OCI-LY7 (cell line): Measurements from ENCODE around the gene APOL3. TPM values are rescaled to one million over a fixed set of nuclear protein-coding genes. Genes with fewer than 3 reads are reported as not detected.

Source experiments
- BruUV-seq: library from RNA; stranded (reverse); fragments of 400-500 nt; replicated peaks from 2 replicates; lab custom pipeline; 2021; lab: Mats Ljungman, UMichigan
- CTCF ChIA-PET: fragments of 300-600 bp; sonication (Branson Sonifier 250); formaldehyde crosslinking; loops from one replicate; lab custom pipeline; 2022; ENCODE audit warnings: antibody characterized with exemption; ENCODE audit not compliant: unreplicated experiment; lab: Charles Lee
- POLR2A ChIA-PET: fragments of 300-600 bp; sonication (Branson Sonifier 250); formaldehyde crosslinking; loops from one replicate; lab custom pipeline; 2022; ENCODE audit warnings: antibody characterized with exemption; lab: Charles Lee
- DNase-seq: peaks from one replicate; pipeline ENCODE4 v3.0.0-alpha.2; 2015; ENCODE audit warnings: low spot score
- H2AFZ ChIP-seq: fragments of 200-600 bp; sonication (generic), shearing (Covaris generic); 2 replicates; pipeline ENCODE4 v1.6.1; 2014; ENCODE audit warnings: mild to moderate bottlenecking, antibody characterized with exemption, low read length, moderate library complexity
- H3K27ac ChIP-seq: fragments of 200-600 bp; sonication (generic); 2 replicates; pipeline ENCODE4 v1.5.1; 2014; ENCODE audit warnings: mixed run types, low read depth, mild to moderate bottlenecking, moderate library complexity, low read length, inconsistent platforms; ENCODE audit not compliant: poor library complexity, severe bottlenecking
- H3K36me3 ChIP-seq: fragments of 200-600 bp; sonication (generic); 2 replicates; pipeline ENCODE4 v1.6.1; 2014; ENCODE audit warnings: mild to moderate bottlenecking, antibody characterized with exemption, low read length, moderate library complexity, mixed read lengths; ENCODE audit not compliant: insufficient read depth
- H3K4me1 ChIP-seq: fragments of 200-600 bp; sonication (generic); 2 replicates; pipeline ENCODE4 v1.5.1; 2014; ENCODE audit warnings: mild to moderate bottlenecking, low read length; ENCODE audit not compliant: insufficient read depth, poor library complexity, severe bottlenecking
- H3K4me2 ChIP-seq: fragments of 200-600 bp; sonication (generic); 2 replicates; pipeline ENCODE4 v1.6.1; 2014; ENCODE audit warnings: mild to moderate bottlenecking, low read length
- H3K4me3 ChIP-seq: fragments of 200-600 bp; sonication (generic); 2 replicates; pipeline ENCODE4 v1.5.1; 2014; ENCODE audit warnings: mild to moderate bottlenecking, low read depth, low read length; ENCODE audit not compliant: poor library complexity, severe bottlenecking
- H3K79me2 ChIP-seq: fragments of 200-600 bp; sonication (generic); 2 replicates; pipeline ENCODE4 v1.6.1; 2016; ENCODE audit warnings: low read depth, mild to moderate bottlenecking, low read length, moderate library complexity, mixed read lengths; ENCODE audit not compliant: insufficient read depth
- H3K9me2 ChIP-seq: fragments of 200-600 bp; sonication (generic); 2 replicates; pipeline ENCODE4 v1.6.1; 2016; ENCODE audit warnings: mild to moderate bottlenecking, low read length, mixed read lengths; ENCODE audit not compliant: insufficient read depth
- H3K9me3 ChIP-seq: fragments of 200-600 bp; sonication (generic); 2 replicates; pipeline ENCODE4 v1.6.1; 2014; ENCODE audit warnings: mild to moderate bottlenecking, mixed run types, low read length, mixed read lengths
- H4K20me1 ChIP-seq: fragments of 200-600 bp; sonication (generic); 2 replicates; pipeline ENCODE4 v1.6.1; 2014; ENCODE audit warnings: mild to moderate bottlenecking, antibody characterized with exemption, low read length, moderate library complexity, mixed read lengths; ENCODE audit not compliant: insufficient read depth
- CTCF ChIP-seq: fragments of 200-600 bp; sonication (generic); conservative IDR thresholded peaks from 2 replicates; pipeline ENCODE4 v1.5.1; 2014; ENCODE audit warnings: mild to moderate bottlenecking, antibody characterized with exemption, low read length, moderate library complexity, mixed read lengths
- EZH2phosphoT487 ChIP-seq: fragments of 200-600 bp; sonication (generic); IDR thresholded peaks from 2 replicates; pipeline ENCODE4 v1.6.1; 2018; ENCODE audit warnings: low read depth, borderline replicate concordance, mild to moderate bottlenecking, mixed run types, antibody characterized with exemption, low read length, moderate library complexity, mixed read lengths
- intact Hi-C: fragments of 100-400 bp; cut with micrococcal nuclease; formaldehyde crosslinking; loops from one replicate; pipeline ENCODE4 v1.10.0; 2022; ENCODE audit not compliant: unreplicated experiment
- total RNA-seq, 2 experiments: library from RNA; depleted of rRNA in 1 of 2; stranded (reverse); fragments of >200 nt in 1 of 2; shearing (Covaris generic) in 1 of 2; gene quantifications; 2 replicates each; pipeline ENCODE4 v1.2.3, GENCODE V29; 2014 to 2022

Gene APOL3
- total RNA-seq, 2 experiments from 2014 or later: 10.7 to 19.6 TPM

- no peak overlapping the region for H3K4me3 ChIP-seq
- no peaks in the 10 kb centered on the region for H3K9me2 ChIP-seq
- CTCF ChIA-PET: no interaction called here
- POLR2A ChIA-PET: no interaction called here
- no peaks in the 10 kb centered on the region for H3K79me2 ChIP-seq
- BruUV-seq: no TSS peak
- H4K20me1 ChIP-seq: no peaks in the 10 kb centered on the region
- H3K27ac ChIP-seq: no peak overlapping the region
- H3K36me3 ChIP-seq: no peaks in the 10 kb centered on the region
- intact Hi-C loops: no loop called here
- H2AFZ ChIP-seq: no peak overlapping the region
- TF ChIP-seq EZH2phosphoT487 (no peak), CTCF (no peak)
- no peak for DNase-seq
- H3K4me2 ChIP-seq: no peak overlapping the region
- no peaks in the 10 kb centered on the region for H3K9me3 ChIP-seq
- no peaks in the 10 kb centered on the region for H3K4me1 ChIP-seq
Observed at GRCh38 chr22:36134182-36134581, 26.4 kb downstream of the APOL3 start.

- CTCF ChIA-PET: no interaction called here
- TF ChIP-seq EZH2phosphoT487: no peak
- no peak for TF ChIP-seq CTCF
Observed at GRCh38 chr22:36131907-36132306, 28.6 kb downstream of the APOL3 start.

GRCh38 chr22:36129486-36130388, 30.8 kb downstream of the APOL3 start:
- BruUV-seq: no TSS peak
- ChIA-PET CTCF (no interaction called here), POLR2A (no interaction called here)
- no peaks in the 10 kb centered on the region for H3K4me1 ChIP-seq
- H3K9me3 ChIP-seq: no peaks in the 10 kb centered on the region
- H3K9me2 ChIP-seq: no peaks in the 10 kb centered on the region
- H3K4me3 ChIP-seq: no peak overlapping the region
- H3K27ac ChIP-seq: no peak overlapping the region
- H4K20me1 ChIP-seq: no peaks in the 10 kb centered on the region
- no peaks in the 10 kb centered on the region for H3K36me3 ChIP-seq
- no peak for DNase-seq
- no peak for TF ChIP-seq EZH2phosphoT487
- no peak for TF ChIP-seq CTCF
- intact Hi-C loops: loop anchor here (10.0 kb wide), 1 partner anchor 365 kb away; no protein-coding TSS in a partner anchor
- H3K4me2 ChIP-seq: no peak overlapping the region
- no peak overlapping the region for H2AFZ ChIP-seq
- H3K79me2 ChIP-seq: no peaks in the 10 kb centered on the region

More at GRCh38 chr22:36131907-36132306, 28.6 kb downstream of the APOL3 start:
- Histone ChIP-seq H3K79me2 (no peaks in the 10 kb centered on the region), H3K27ac (no peak overlapping the region), H3K4me2 (no peak overlapping the region), H2AFZ (no peak overlapping the region), H3K4me1 (no peaks in the 10 kb centered on the region), H3K9me2 (no peaks in the 10 kb centered on the region), H3K4me3 (no peak overlapping the region), H3K9me3 (no peaks in the 10 kb centered on the region), H4K20me1 (no peaks in the 10 kb centered on the region), H3K36me3 (no peaks in the 10 kb centered on the region)
- DNase-seq: no peak
- BruUV-seq: no TSS peak
- intact Hi-C loops: no loop called here
- POLR2A ChIA-PET: no interaction called here
